K562 (cell line): Measurements from ENCODE around the gene GPR108. TPM values are rescaled to one million over a fixed set of nuclear protein-coding genes. Genes with fewer than 3 reads are reported as not detected.

ENCODE experiments used
- ATAC-seq: fragments of 200-7000 bp; cut with Tn5 transposase; 3 replicates; pipeline ENCODE4 v1.9.1; 2020; ENCODE audit warnings: moderate library complexity
- BruUV-seq: library from RNA; stranded (reverse); fragments of 400-500 nt; replicated peaks from 2 replicates; lab custom pipeline; 2021; lab: Mats Ljungman, UMichigan
- CTCF ChIA-PET: fragments of 300-600 bp; formaldehyde crosslinking; extraction: SDS; loops from one replicate; lab custom pipeline; 2021; ENCODE audit warnings: low intra/inter-chr PET ratio; lab: Yijun Ruan, JAX
- POLR2A ChIA-PET: fragments of 300-600, 350-650 bp; sonication (Branson Sonifier 250); formaldehyde crosslinking; extraction: SDS; loops from one replicate; lab custom pipeline; 2021; ENCODE audit warnings: antibody characterized with exemption, inconsistent platforms; lab: Yijun Ruan, JAX
- DNase-seq, 4 experiments: peaks; one replicate each; pipeline versions ENCODE4 v3.0.0 to v3.0.0-alpha.2; 2011 to 2018; ENCODE audit warnings: low spot score in 3 of 4, mixed read lengths in 3 of 4; ENCODE audit errors: extremely low read depth in 1 of 4
- FAIRE-seq: peaks from 2 replicates; lab custom pipeline; 2011; peaks lifted over from hg19 to GRCh38; lab: Jason Lieb, UNC
- H2AFZ ChIP-seq: 2 replicates; pipeline ENCODE4 v1.6.0; 2011; ENCODE audit warnings: low read depth, low read length, control low read depth, inconsistent platforms
- H3K27ac ChIP-seq: fragments of 200-600 bp; 3 replicates; pipeline ENCODE4 v1.8.0; 2011; ENCODE audit warnings: low read depth, mild to moderate bottlenecking, control low read depth, inconsistent platforms, low read length, moderate library complexity, mixed read lengths; ENCODE audit errors: extremely low read depth
- H3K27me3 ChIP-seq, 2 experiments: fragments of 300-600 bp in 1 of 2; 2 replicates in 1 of 2; 3 replicates in 1 of 2; pipeline versions ENCODE4 v1.6.0 to v1.8.0; 2011; ENCODE audit warnings: inconsistent platforms in 2 of 2, low read length in 2 of 2, mild to moderate bottlenecking in 1 of 2, mixed read lengths in 1 of 2, moderate library complexity in 1 of 2; ENCODE audit not compliant: control insufficient read depth in 2 of 2, insufficient read depth in 2 of 2
- H3K36me3 ChIP-seq: fragments of 300-600 bp; 3 replicates; pipeline ENCODE4 v1.8.0; 2011; ENCODE audit warnings: mild to moderate bottlenecking, low read length, inconsistent platforms; ENCODE audit not compliant: control insufficient read depth, insufficient read depth
- H3K4me1 ChIP-seq, 2 experiments: fragments of 200-600 bp in 1 of 2; replicated peaks in 1 of 2; 2 replicates in 1 of 2; 3 replicates in 1 of 2; pipeline versions ENCODE4 v1.5.1 to v1.8.0; 2011; ENCODE audit warnings: inconsistent platforms in 2 of 2, low read length in 2 of 2, mild to moderate bottlenecking in 1 of 2, mixed read lengths in 1 of 2, moderate library complexity in 1 of 2; ENCODE audit not compliant: control insufficient read depth in 2 of 2, insufficient read depth in 2 of 2
- H3K4me2 ChIP-seq: 2 replicates; pipeline ENCODE4 v1.6.1; 2011; ENCODE audit warnings: low read length, control low read depth, inconsistent platforms, mixed read lengths; ENCODE audit not compliant: insufficient read depth
- H3K4me3 ChIP-seq: fragments of 200-600 bp; sonication (generic), shearing (Covaris generic); 2 replicates; pipeline ENCODE4 v1.5.1; 2016; ENCODE audit warnings: control low read depth, inconsistent platforms
- H3K79me2 ChIP-seq: fragments of 200-600 bp; 3 replicates; pipeline ENCODE4 v1.8.0; 2011; ENCODE audit warnings: low read length, inconsistent platforms; ENCODE audit not compliant: control insufficient read depth, insufficient read depth
- H3K9ac ChIP-seq, 2 experiments: 2 replicates each; pipeline versions ENCODE4 v1.6.0 to v1.6.1; 2011; ENCODE audit warnings: low read depth in 2 of 2, low read length in 2 of 2, control low read depth in 1 of 2, inconsistent platforms in 1 of 2, mild to moderate bottlenecking in 1 of 2, mixed read lengths in 1 of 2; ENCODE audit not compliant: insufficient read depth in 1 of 2
- H3K9me1 ChIP-seq: one replicate; pipeline ENCODE4 v1.6.0; 2011; ENCODE audit warnings: inconsistent platforms, mild to moderate bottlenecking, low read length, moderate library complexity; ENCODE audit not compliant: control insufficient read depth, insufficient read depth
- H3K9me3 ChIP-seq: replicated peaks from 2 replicates; pipeline ENCODE4 v1.5.1; 2011; ENCODE audit warnings: low read depth, low read length, inconsistent platforms; ENCODE audit not compliant: control insufficient read depth, insufficient read depth
- H4K20me1 ChIP-seq: replicated peaks from 2 replicates; pipeline ENCODE4 v1.6.1; 2011; ENCODE audit warnings: low read length, inconsistent platforms, mixed read lengths; ENCODE audit not compliant: control insufficient read depth, insufficient read depth
- GTF2B ChIP-seq: IDR thresholded peaks from 2 replicates; pipeline ENCODE4 v1.6.1; 2011; ENCODE audit not compliant: insufficient read length; ENCODE audit errors: extremely low read depth
- KLF13 ChIP-seq: fragments of 450-650 bp; IDR thresholded peaks from 2 replicates; pipeline ENCODE4 v1.6.1; 2016; ENCODE audit warnings: missing genetic modification characterization, low read depth, mild to moderate bottlenecking, missing compliant biosample characterization, moderate library complexity, borderline replicate concordance
- KLF6 ChIP-seq: fragments of 250-450 bp; sonication (Bioruptor Pico); IDR thresholded peaks from 2 replicates; pipeline ENCODE4 v1.4.0; 2020; ENCODE audit warnings: mild to moderate bottlenecking, moderate library complexity, borderline replicate concordance
- NFIX ChIP-seq: fragments of 250-450 bp; sonication (Bioruptor Pico); IDR thresholded peaks from 2 replicates; pipeline ENCODE4 v1.4.0; 2020; ENCODE audit warnings: low read depth, mild to moderate bottlenecking, moderate library complexity
- ZBTB1 ChIP-seq: sonication (generic); formaldehyde crosslinking; IDR thresholded peaks from 2 replicates; pipeline ENCODE4 v1.8.1; 2023; ENCODE audit warnings: missing genetic modification reagents, low read depth, mild to moderate bottlenecking, borderline replicate concordance
- ZC3H4 ChIP-seq: sonication (generic); formaldehyde crosslinking; IDR thresholded peaks from 2 replicates; pipeline ENCODE4 v1.9.0; 2021; ENCODE audit warnings: missing genetic modification reagents, borderline replicate concordance
- WGBS: fragments of 100-300 bp; shearing (Covaris generic); methylation state at CpG from one replicate; pipeline ENCODE4 v1.1.6; 2016; ENCODE audit warnings: low coverage, mixed read lengths; ENCODE audit not compliant: insufficient coverage; ENCODE audit errors: missing lambda C conversion rate; 5-methylcytosine and 5-hydroxymethylcytosine counted together
- in situ Hi-C: fragments of 300-500 bp; cut with MboI; formaldehyde crosslinking; loops from 4 replicates; pipeline ENCODE4 v1.15.0; 2018; ENCODE audit warnings: inconsistent platforms, mixed read lengths
- intact Hi-C: fragments of 100-400 bp; cut with micrococcal nuclease; formaldehyde crosslinking; loops from 2 replicates; pipeline ENCODE4 v1.14.2; 2022
- polyA plus RNA-seq, 8 experiments: library from polyadenylated mRNA; depleted of rRNA in 4 of 8; stranded (reverse) in 5 of 8; unstranded in 3 of 8; fragments of >200 nt; fragmentation: Nextera tagmentation in 2 of 8; fragmentation: Illumina TruSeq in 1 of 8; extraction: Ambion mirVana in 2 of 8; extraction: Trizol in 1 of 8; gene quantifications; 2 replicates each; pipeline versions ENCODE4 v1.2.1 to v1.2.3, GENCODE V29; 2011 to 2014; ENCODE audit warnings: inconsistent platforms in 1 of 8, missing spikeins in 1 of 8
- total RNA-seq, 7 experiments: library from RNA; depleted of rRNA in 6 of 7; stranded (reverse); fragments of >200 nt in 6 of 7; fragmentation: Illumina TruSeq in 2 of 7; extraction: Trizol in 2 of 7; gene quantifications; 2 replicates each; pipeline versions ENCODE4 v1.2.1 to v1.2.3, GENCODE V29; 2011 to 2021; ENCODE audit warnings: low replicate concordance in 1 of 7
- TF ChIP-seq, protein P1 (sequence below): sonication (generic); formaldehyde crosslinking; IDR thresholded peaks from 2 replicates; pipeline ENCODE4 v1.4.0; 2020; ENCODE audit warnings: mild to moderate bottlenecking, missing genetic modification reagents
- TF ChIP-seq, protein P2 (sequence below): fragments of 250-450 bp; sonication (Bioruptor Pico); IDR thresholded peaks from 2 replicates; pipeline ENCODE4 v1.5.0; 2021; ENCODE audit warnings: mild to moderate bottlenecking, moderate library complexity
- TF ChIP-seq, protein P3 (sequence below): fragments of 450-650 bp; formaldehyde crosslinking; IDR thresholded peaks from 2 replicates; pipeline ENCODE4 v1.4.0; 2020; ENCODE audit warnings: mild to moderate bottlenecking, mixed read lengths

The GPR108 gene
- total and polyA plus RNA-seq, 9 of the 15 experiments (the other 6 are each of a cell fraction or from before 2014, with no cell fraction given) = 2.4 to 33.2 (median 24.4) TPM

DNA sequence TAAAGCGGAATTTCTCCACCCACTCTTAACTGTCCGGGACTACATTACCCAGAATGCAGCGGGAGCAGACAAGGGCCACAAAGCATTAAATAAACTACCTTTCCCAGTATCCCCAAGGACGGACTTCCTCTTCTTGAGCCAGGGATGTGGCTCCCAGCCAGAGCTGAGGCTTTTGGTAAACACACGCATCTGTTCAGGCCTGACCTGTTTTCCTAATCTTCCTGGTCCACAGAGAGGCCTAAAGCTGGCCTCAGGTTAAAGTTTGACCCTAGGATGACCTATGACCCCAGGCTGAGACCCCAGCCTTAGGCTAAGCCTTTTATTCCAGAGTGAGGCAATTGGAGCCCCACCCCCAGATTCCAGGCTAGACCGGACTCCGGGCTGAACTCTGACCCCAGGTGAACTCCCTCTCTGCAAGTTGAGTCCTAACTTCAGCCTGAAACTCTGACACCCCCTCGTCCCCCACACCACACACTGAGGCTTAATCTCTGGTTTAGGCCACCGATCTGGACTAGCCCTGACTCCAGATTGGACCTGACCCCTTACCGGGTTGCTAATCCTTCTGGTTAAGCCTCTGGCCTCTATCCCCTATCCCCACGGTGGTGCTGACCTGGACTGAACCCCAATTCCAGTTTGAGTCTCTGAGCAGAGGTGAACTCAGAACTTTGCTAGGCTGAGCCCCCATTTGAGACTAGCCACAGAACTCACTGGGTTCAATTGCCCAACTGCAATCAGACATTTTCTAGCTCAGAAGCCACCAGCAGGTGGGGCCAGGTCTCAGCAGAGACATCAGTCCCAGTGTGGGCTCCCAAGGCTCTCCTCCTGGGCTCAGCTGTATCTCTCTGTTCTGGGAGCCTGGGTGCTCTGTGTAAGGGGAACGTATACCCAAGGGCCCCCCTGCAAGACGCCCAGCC lies 750 bp upstream of the GPR108 start:
- no peaks in the 10 kb centered on the region for H3K9me1 ChIP-seq
- ChIA-PET CTCF (interaction anchor here (1.1 to 2.8 kb wide), 2 partner anchors 125 to 222 kb away, joined by 3 to 16 read pairs; no protein-coding TSS in a partner anchor), POLR2A (interaction anchor here (0.7 to 1.9 kb wide), 18 partner anchors 9 to 361 kb away, joined by 3 to 7 read pairs (median 3); partner anchors contain the start of gene TNFSF9)
- peak; percentile 47 for ATAC-seq
- peaks cover 46 to 70% of the 10 kb centered on the region in 2 experiments for H3K4me1 ChIP-seq
- peak overlapping the region; percentile 78 for H3K27ac ChIP-seq
- in situ Hi-C loops = no loop called here
- no peaks in the 10 kb centered on the region for H3K9me3 ChIP-seq
- H3K4me2 ChIP-seq = peak overlapping the region; percentile 81
- H3K79me2 ChIP-seq = peaks cover 44% of the 10 kb centered on the region
- no TSS peak for BruUV-seq
- H3K4me3 ChIP-seq = no peak overlapping the region; the same call in 1 of the 2 replicates
- DNase-seq = peak in 3 of 4 experiments; percentile 32 to 88 (median 64)
- 7% methylated on average over 13 of the region's 13 CpGs for WGBS
- no peaks in the 10 kb centered on the region for H4K20me1 ChIP-seq
- peak overlapping the region; percentile 57 to 92; a peak in 3 of 4 replicates for H3K9ac ChIP-seq
- peak; percentile 100 for FAIRE-seq
- intact Hi-C loops = loop anchor here (1.0 to 10.0 kb wide), 7 partner anchors 15 to 223 kb away; partner anchors contain the start of genes SH2D3A and VAV1
- H2AFZ ChIP-seq = peak overlapping the region; percentile 87
- peaks cover 25% of the 10 kb centered on the region; the same call in 1 of the 3 replicates for H3K36me3 ChIP-seq
- no peaks in the 10 kb centered on the region for H3K27me3 ChIP-seq
- TF ChIP-seq GTF2B (no peak), KLF6 (CRISPR knock-in tag) (no peak; the same call in 1 of the 2 replicates), ZC3H4 (CRISPR knock-in tag) (no peak), NFIX (CRISPR knock-in tag) (peak; percentile 28; the same call in 1 of the 2 replicates), ZBTB1 (CRISPR knock-in tag) (no peak; the same call in 1 of the 2 replicates), KLF13 (tag) (no peak)
- TF ChIP-seq, protein P1, sequence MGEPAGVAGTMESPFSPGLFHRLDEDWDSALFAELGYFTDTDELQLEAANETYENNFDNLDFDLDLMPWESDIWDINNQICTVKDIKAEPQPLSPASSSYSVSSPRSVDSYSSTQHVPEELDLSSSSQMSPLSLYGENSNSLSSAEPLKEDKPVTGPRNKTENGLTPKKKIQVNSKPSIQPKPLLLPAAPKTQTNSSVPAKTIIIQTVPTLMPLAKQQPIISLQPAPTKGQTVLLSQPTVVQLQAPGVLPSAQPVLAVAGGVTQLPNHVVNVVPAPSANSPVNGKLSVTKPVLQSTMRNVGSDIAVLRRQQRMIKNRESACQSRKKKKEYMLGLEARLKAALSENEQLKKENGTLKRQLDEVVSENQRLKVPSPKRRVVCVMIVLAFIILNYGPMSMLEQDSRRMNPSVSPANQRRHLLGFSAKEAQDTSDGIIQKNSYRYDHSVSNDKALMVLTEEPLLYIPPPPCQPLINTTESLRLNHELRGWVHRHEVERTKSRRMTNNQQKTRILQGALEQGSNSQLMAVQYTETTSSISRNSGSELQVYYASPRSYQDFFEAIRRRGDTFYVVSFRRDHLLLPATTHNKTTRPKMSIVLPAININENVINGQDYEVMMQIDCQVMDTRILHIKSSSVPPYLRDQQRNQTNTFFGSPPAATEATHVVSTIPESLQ (CRISPR knock-in tag) = no peak
- TF ChIP-seq, protein P2, sequence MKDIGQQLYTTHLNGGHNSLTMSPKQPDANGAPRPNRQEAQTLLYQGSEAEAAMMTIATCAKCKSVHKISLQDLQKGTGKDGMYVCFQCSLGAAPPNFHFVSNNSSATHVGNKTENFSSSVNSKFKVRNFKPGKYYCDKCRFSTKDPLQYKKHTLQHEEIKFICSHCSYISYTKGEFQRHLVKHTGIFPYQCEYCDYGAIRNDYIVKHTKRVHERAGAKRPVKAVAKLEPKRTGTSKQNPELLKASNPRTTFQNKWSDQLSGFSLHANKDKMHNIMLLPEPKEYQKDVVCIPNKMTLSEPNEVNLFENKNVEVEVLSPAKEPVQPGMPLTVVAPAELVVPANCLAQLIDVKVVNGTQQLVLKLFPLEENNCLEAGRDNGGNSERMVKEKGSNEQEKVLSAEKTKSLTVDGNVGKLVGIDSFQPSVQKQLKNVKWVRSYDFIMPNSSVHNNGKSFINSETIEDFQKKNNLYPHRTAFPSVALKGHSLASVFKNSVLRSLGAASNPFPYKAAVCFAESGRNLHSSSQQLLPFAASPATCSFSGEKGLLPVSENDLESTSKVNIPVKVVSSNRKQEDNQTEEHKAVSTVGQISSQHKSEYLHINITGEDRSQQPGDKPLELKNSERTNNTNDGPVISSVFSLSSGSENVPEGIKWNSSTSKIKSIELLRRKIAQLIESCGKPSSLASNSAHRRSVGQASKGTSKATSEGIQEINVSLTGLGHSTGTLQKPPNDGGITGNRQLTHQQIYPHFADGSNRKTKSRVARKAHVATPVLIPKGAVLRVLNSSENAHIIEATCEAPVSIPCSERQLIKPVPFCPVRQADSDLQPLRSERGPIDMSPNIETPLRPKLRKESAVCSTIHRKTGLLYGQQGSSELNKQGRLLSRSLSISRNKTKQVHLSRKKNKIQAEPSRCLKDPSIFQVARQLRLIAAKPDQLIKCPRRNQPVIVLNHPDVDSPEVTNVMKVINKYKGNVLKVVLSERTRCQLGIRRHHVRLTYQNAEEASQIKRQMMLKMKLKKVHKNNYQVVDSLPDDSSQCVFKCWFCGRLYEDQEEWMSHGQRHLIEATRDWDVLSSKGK (CRISPR knock-in tag) = no peak
- TF ChIP-seq, protein P3, sequence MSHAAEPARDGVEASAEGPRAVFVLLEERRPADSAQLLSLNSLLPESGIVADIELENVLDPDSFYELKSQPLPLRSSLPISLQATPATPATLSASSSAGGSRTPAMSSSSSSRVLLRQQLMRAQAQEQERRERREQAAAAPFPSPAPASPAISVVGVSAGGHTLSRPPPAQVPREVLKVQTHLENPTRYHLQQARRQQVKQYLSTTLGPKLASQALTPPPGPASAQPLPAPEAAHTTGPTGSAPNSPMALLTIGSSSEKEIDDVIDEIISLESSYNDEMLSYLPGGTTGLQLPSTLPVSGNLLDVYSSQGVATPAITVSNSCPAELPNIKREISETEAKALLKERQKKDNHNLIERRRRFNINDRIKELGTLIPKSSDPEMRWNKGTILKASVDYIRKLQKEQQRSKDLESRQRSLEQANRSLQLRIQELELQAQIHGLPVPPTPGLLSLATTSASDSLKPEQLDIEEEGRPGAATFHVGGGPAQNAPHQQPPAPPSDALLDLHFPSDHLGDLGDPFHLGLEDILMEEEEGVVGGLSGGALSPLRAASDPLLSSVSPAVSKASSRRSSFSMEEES (CRISPR knock-in tag) = no peak
